Upper lobe of right lung (tissue), 1 donor: ENCODE data around the gene TEX51. TPM values are rescaled to one million over a fixed set of nuclear protein-coding genes. Genes with fewer than 3 reads are reported as not detected.

Experiments
- ATAC-seq: fragments of 200-7000 bp; cut with Tn5 transposase; one replicate; pipeline ENCODE4 v1.9.1; 2020; ENCODE audit warnings: mild to moderate bottlenecking, moderate library complexity
- DNase-seq: peaks from one replicate; pipeline ENCODE4 v3.0.0-alpha.2; 2020
- H3K27ac ChIP-seq: fragments of 200-600 bp; one replicate; pipeline ENCODE4 v1.8.0; 2022
- H3K27me3 ChIP-seq: fragments of 200-600 bp; one replicate; pipeline ENCODE4 v1.8.0; 2022; ENCODE audit warnings: mild to moderate bottlenecking
- H3K36me3 ChIP-seq: fragments of 200-600 bp; one replicate; pipeline ENCODE4 v1.8.0; 2022
- H3K4me1 ChIP-seq: fragments of 200-600 bp; one replicate; pipeline ENCODE4 v1.8.0; 2022
- H3K4me3 ChIP-seq: fragments of 200-600 bp; one replicate; pipeline ENCODE4 v1.8.0; 2022; ENCODE audit warnings: mild to moderate bottlenecking
- H3K9me3 ChIP-seq: fragments of 200-600 bp; one replicate; pipeline ENCODE4 v1.8.0; 2022
- intact Hi-C: fragments of 100-400 bp; cut with DNase I; formaldehyde crosslinking; loops from one replicate; pipeline ENCODE4 v1.11.0; 2022
- total RNA-seq: library from RNA; stranded (reverse); fragmentation: NEBNext Ultra II Directional; extraction: Animal tissue kit (Norgen Biotek cat#: 25700); gene quantifications from one replicate; pipeline ENCODE4 v1.2.1, GENCODE V29; 2021
- TF ChIP-seq, protein P1 (sequence below): fragments of 200-600 bp; IDR thresholded peaks from one replicate; pipeline ENCODE4 v1.8.0; 2022; ENCODE audit warnings: antibody characterized with exemption
- donor health status: DM: no; HTN: yes; CAD: no; lungs with severe emphysema.

TEX51 gene
- total RNA-seq, 1 donor from 2014 or later, result not detected

DNA sequence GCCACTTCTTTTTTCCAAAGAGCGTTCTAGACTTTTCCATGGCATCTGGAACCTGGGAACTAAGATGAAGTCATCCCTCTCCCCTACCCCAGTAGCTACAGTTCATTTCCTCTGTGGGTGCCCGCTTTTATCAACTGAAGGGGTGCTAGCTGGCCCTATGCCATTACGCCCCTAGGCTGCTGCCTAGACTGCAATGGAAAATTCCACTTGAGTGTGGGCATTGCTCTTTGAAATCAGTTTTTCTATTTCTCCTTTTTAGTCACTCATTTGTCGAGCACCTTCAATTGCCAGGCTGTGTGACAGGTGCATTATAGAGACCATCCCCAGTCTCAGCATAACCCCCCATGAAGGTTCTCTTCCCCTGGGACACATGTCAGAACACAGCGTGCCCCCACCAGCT lies 7.3 kb downstream of the TEX51 start:
- no peaks in the 10 kb centered on the region for H3K36me3 ChIP-seq
- no peaks in the 10 kb centered on the region for H3K4me1 ChIP-seq
- TF ChIP-seq, protein P1, sequence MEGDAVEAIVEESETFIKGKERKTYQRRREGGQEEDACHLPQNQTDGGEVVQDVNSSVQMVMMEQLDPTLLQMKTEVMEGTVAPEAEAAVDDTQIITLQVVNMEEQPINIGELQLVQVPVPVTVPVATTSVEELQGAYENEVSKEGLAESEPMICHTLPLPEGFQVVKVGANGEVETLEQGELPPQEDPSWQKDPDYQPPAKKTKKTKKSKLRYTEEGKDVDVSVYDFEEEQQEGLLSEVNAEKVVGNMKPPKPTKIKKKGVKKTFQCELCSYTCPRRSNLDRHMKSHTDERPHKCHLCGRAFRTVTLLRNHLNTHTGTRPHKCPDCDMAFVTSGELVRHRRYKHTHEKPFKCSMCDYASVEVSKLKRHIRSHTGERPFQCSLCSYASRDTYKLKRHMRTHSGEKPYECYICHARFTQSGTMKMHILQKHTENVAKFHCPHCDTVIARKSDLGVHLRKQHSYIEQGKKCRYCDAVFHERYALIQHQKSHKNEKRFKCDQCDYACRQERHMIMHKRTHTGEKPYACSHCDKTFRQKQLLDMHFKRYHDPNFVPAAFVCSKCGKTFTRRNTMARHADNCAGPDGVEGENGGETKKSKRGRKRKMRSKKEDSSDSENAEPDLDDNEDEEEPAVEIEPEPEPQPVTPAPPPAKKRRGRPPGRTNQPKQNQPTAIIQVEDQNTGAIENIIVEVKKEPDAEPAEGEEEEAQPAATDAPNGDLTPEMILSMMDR, result no peak
- ATAC-seq (no peak), DNase-seq (no peak)
- H3K27me3 ChIP-seq, result no peaks in the 10 kb centered on the region
- H3K27ac ChIP-seq, result no peak overlapping the region
- H3K4me3 ChIP-seq, result no peak overlapping the region
- H3K9me3 ChIP-seq, result no peaks in the 10 kb centered on the region
- intact Hi-C loops, result no loop called here

DNA sequence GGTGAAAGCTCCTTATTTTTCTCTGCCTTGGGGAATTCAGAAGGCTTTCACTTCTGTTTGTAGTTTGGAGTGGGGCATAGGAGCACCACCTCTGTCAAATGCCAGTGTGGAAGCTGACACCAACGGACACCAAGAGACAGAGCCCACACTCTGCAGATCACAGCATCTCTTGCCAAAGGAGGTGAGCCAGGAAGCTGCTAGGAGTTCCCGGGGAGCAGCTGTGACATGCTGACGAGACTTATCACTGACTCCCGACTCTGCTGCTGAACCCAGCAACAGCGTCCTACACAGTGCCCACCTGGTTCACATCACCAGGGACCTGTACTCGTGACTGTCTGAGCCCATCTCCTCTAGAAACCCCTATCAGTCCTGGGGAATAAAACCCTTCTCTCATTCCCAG lies 8.1 kb downstream of the TEX51 start:
- Histone ChIP-seq H3K4me3 (no peak overlapping the region), H3K36me3 (no peaks in the 10 kb centered on the region), H3K4me1 (no peaks in the 10 kb centered on the region), H3K27me3 (no peaks in the 10 kb centered on the region), H3K27ac (no peak overlapping the region), H3K9me3 (no peaks in the 10 kb centered on the region)
- intact Hi-C loops, result no loop called here
- TF ChIP-seq, protein P1, result no peak
- DNase-seq (no peak), ATAC-seq (no peak)

DNA sequence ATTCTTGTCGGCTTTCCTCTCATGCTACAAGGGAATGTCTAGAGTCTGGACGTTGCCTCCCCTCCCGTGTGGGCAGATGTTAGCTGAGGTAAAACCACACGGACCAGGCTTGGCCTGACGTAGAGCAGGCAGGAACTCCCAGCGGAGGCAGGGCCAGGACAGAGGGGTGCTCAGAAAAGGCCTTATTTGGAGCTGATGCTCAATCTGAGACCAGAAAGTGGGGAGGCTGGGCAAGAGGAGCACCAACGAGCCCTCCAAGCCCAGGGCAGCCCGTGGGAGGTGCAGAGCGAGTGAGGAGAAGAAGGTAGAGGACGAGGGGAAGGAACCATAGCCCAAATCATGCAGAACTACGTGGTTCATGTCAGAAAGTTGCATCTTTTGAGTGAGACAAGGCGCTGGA lies 9.0 kb downstream of the TEX51 start:
- Histone ChIP-seq H3K4me1 (no peaks in the 10 kb centered on the region), H3K27ac (no peak overlapping the region)
- peak; percentile 32 for DNase-seq

DNA sequence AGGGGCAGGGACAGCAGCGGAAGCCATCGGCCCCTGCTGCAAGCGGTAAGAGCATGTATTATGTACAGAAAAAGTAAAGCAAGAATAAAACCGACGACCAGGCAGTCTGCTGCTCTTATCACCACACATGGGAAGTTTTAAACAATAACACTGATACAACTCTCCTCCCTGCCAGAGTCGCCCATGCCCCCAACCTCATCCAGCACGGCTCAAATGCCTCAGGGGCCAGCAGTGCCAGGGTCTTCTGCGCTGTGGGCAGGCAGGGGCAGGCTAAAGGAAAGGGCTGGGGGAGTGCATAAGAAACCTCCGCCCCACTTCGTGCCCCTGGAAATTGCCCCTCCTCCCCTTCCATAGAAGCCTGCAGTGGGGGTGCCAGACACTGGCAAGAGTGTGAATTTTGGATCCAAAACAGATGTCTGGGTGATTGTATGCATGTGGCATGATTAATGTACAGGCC lies 10.1 kb downstream of the TEX51 start:
- TF ChIP-seq, protein P1, result no peak
- Histone ChIP-seq H3K27me3 (no peaks in the 10 kb centered on the region), H3K36me3 (no peaks in the 10 kb centered on the region), H3K4me3 (no peak overlapping the region), H3K4me1 (no peaks in the 10 kb centered on the region), H3K27ac (no peak overlapping the region), H3K9me3 (no peaks in the 10 kb centered on the region)
- peak; percentile 32 for DNase-seq
- intact Hi-C loops, result no loop called here
- no peak for ATAC-seq

More for the DNA sequence above, 9.0 kb downstream of the TEX51 start:
- no peak for ATAC-seq
- intact Hi-C loops, result no loop called here
- Histone ChIP-seq H3K9me3 (no peaks in the 10 kb centered on the region), H3K36me3 (no peaks in the 10 kb centered on the region), H3K4me3 (no peak overlapping the region), H3K27me3 (no peaks in the 10 kb centered on the region)
- TF ChIP-seq, protein P1, result no peak

DNA sequence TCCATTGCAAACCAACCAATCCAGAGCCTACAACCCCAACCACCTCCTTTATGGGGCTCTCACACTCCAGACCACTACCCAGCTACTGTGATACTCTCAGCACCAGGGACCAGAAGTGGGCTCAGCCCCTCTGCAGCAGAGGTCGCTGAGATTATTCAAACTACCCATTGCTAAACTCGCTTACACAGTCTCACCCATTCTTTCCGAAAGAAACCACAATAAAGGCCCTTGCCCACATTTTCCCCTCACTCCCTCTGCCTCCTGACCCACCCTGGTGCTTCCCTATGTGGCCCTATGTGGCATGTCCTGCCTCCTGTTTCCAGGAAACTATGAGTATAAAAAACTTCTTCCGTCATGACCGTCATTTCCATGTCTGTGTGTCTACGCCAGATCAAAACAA lies 10.7 kb downstream of the TEX51 start:
- no peaks in the 10 kb centered on the region for H3K27me3 ChIP-seq
- intact Hi-C loops, result no loop called here
- ATAC-seq (no peak), DNase-seq (no peak)
- no peak overlapping the region for H3K27ac ChIP-seq
- H3K4me1 ChIP-seq, result no peaks in the 10 kb centered on the region
- H3K4me3 ChIP-seq, result no peak overlapping the region
- H3K36me3 ChIP-seq, result no peaks in the 10 kb centered on the region
- no peaks in the 10 kb centered on the region for H3K9me3 ChIP-seq
- TF ChIP-seq, protein P1, result no peak

DNA sequence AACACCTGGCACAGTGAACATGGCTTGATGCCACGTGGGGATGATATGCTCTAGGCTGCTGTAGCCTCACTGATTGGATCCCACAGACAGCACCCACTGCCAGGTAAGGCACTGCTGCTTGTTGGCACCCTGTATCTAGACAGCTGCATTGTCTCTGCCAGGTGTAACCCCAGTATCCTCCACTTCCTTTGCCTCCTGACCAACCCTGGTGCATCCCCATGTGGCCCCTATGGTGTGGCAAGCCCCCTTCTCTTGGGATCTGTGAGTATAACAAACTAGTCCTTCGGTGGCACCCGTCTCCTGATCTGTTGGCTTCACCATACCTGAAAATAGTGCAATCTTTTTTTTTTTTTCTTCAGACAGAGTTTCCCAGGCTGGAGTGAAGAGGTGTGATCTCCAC lies 11.1 kb downstream of the TEX51 start:
- H3K27me3 ChIP-seq, result no peaks in the 10 kb centered on the region
- ATAC-seq (no peak), DNase-seq (no peak)
- TF ChIP-seq, protein P1, result no peak
- H3K9me3 ChIP-seq, result no peaks in the 10 kb centered on the region
- intact Hi-C loops, result no loop called here
- no peaks in the 10 kb centered on the region for H3K36me3 ChIP-seq
- H3K4me3 ChIP-seq, result no peak overlapping the region
- H3K4me1 ChIP-seq, result no peaks in the 10 kb centered on the region
- H3K27ac ChIP-seq, result no peak overlapping the region
